GM21381 (cell line): ENCODE results near the gene TEX51.

Source experiments
- ATAC-seq: cut with Tn5 transposase; IDR thresholded peaks from one replicate; pipeline ENCODE4 v1.9.1; 2021; ENCODE audit warnings: mild to moderate bottlenecking, moderate library complexity; ENCODE audit not compliant: unreplicated experiment

Gene TEX51

DNA sequence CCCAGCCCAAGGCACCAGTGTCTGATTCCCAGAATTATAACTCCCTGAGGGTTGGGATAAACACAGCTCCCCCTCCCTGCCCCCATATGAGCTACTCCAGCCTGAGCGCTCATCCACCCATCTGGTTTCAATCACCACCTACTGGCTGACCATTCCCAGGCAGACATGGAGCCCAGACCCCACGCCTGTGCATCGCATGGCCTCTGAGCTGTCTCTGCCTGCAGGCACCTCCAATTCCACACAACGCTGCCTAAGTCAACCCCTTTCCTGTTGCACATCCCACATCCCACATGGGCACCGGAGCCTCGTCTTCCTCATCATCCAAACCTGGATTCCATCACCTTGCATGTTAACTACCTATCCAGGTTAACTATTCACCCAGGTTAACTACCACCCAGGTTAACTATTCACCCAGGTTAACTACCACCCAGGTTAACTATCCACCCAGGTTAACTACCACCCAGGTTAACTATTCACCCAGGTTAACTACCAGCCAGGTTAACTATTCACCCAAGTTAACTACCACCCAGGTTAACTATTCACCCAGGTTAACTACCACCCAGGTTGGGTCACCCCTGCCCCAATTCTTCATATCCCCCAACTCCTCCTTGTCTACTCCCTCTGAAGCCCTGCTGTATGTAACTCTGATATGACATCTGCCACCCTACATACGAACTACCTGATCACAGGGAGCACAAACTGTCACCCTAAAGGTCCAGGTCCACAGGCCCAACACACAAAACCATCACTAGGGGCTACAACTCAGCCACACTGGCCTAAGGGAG lies 47.8 kb downstream of the TEX51 start:
- ATAC-seq = no peak

DNA sequence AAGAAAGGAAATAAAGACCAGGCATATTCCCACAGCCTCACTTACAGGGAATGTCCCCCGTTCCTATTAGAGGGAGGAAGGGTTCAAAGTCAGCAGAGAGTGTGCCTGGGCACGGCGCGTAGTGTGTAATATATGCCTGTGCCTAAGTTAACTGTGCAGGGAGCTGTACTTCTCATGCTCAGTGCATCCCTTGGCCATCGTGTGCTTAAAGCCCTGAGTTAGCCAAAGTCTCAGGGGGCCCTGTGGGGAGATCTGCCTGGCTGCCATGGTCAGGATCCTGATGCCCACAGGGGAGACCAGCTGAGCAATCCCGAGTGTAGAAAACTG lies 48.4 kb downstream of the TEX51 start:
- no peak for ATAC-seq

DNA sequence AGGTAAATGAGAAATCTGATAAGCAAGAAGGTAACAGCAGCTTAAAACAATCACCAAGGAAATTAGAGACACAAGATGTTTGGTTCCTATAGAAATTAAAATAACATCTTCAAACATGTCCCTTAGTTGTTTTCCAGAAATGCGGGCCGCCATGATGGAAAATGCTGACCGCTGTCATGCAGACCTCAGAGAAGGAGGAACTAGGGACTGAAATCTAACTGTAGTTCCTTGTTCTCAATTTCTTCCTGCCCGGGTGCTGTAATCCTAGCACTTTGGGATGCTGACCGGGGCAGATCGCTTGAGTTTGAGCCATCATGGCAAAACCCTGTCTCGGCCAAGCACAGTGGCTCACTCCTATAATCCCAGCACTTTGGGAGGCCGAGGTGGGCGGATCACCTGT lies 51.1 kb downstream of the TEX51 start:
- no peak for ATAC-seq

DNA sequence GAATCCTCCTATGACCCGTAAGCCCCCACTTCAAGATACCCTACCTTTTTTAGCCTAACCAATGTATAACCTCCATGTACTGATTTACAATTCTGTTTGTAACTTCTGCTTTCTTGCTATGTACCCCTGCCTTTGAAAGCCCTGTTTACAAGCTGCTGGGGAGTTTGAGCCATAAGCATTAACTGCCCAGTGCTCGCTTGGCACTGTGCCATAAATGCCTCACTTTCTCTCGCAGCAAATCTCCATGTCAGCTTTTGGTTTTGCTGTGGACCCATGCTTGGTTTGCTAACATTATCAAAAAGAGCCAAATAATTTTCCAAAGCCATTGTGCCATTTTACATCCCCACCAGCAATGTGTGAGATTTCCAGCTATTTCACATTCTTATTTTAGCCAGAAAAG lies 51.8 kb downstream of the TEX51 start:
- no peak for ATAC-seq
